HFF-Myc (cell line): Measurements from ENCODE around the gene ARID3A.

Experiments used
- DNase-seq: peaks from one replicate; pipeline ENCODE4 v3.0.0-alpha.2; 2011; ENCODE audit warnings: low read depth; ENCODE audit errors: extremely low read depth
- H3K4me3 ChIP-seq: replicated peaks from 2 replicates; pipeline ENCODE4 v1.5.1; 2011; ENCODE audit warnings: low read depth, mild to moderate bottlenecking, control low read depth, low read length
- TF ChIP-seq, protein P1 (sequence below): IDR thresholded peaks from 2 replicates; pipeline ENCODE4 v1.5.1; 2012; ENCODE audit warnings: mild to moderate bottlenecking, low read depth, low read length, control low read depth; ENCODE audit errors: missing control alignments

ARID3A gene

DNA sequence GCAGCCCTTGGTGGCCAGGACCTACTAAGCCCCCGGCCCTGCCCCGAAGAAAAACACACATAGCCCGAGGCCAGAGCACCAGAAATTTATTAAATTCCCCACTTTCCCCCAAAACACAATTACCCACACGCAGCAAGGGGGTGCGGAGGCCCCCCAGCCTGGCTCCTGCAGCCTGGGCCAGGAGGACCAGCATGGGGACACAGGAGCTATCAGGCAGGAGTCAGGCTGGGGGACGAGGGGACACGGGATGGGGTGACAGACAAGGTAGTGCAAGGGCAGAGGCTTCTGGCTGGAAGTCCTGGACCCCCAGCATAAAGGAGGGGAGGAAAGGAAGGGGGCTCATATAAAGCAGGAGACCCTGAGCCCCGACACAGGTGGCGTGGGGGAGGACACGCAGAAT, 29.4 kb upstream of the ARID3A start:
- H3K4me3 ChIP-seq, result no peak overlapping the region
- TF ChIP-seq, protein P1, sequence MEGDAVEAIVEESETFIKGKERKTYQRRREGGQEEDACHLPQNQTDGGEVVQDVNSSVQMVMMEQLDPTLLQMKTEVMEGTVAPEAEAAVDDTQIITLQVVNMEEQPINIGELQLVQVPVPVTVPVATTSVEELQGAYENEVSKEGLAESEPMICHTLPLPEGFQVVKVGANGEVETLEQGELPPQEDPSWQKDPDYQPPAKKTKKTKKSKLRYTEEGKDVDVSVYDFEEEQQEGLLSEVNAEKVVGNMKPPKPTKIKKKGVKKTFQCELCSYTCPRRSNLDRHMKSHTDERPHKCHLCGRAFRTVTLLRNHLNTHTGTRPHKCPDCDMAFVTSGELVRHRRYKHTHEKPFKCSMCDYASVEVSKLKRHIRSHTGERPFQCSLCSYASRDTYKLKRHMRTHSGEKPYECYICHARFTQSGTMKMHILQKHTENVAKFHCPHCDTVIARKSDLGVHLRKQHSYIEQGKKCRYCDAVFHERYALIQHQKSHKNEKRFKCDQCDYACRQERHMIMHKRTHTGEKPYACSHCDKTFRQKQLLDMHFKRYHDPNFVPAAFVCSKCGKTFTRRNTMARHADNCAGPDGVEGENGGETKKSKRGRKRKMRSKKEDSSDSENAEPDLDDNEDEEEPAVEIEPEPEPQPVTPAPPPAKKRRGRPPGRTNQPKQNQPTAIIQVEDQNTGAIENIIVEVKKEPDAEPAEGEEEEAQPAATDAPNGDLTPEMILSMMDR, result no peak
- no peak for DNase-seq

DNA sequence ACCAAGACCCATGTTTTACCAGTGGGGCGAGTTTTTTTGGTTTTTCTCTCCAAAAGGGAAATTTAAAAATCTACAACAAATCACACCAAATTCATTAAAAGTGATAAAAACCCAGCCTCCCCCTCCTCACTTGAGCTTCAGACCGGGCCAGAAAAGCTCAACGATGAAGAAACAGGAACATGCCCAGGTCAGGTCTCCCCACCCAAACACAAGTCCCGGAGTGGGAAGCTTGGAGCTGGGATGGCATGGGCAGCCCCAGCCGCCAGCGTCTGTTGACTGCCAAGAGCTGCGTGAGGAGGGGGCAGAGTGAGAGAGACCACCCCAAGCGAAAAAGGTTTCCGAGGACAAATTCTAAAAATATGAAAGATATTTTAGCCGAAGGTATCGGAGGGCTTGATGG, 28.8 kb upstream of the ARID3A start:
- no peak for DNase-seq
- TF ChIP-seq, protein P1, result no peak
- H3K4me3 ChIP-seq, result no peak overlapping the region

DNA sequence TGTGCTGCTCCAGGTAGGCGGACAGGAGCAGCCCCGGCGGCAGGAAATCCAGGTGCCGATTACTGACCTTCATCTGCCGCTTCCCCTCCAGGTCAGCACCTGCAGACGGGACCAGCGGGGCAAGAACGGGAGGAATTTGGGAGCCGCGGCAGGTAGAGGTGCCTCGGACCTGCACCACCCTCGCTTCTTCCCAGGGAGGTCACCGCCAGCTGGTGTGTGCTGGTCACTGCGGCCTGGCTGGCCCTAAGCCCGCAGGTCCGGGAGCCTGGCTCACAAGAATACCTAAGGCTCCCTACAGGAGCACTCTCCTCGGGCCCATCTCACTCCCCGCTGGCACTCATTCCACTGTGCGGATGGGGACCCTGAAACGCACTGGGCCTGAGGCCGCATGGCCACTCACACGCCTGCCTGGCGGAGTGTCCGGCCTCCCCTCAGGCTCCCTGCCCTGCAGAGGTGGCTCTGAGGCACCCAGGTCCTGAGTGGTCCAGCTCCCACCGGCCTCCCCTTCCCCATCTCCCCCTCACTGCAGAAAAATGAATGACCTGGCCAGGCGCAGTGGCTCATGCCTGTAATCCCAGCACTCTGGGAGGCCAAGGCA, 28.3 kb upstream of the ARID3A start:
- H3K4me3 ChIP-seq, result no peak overlapping the region
- no peak for DNase-seq
- TF ChIP-seq, protein P1, result no peak

DNA sequence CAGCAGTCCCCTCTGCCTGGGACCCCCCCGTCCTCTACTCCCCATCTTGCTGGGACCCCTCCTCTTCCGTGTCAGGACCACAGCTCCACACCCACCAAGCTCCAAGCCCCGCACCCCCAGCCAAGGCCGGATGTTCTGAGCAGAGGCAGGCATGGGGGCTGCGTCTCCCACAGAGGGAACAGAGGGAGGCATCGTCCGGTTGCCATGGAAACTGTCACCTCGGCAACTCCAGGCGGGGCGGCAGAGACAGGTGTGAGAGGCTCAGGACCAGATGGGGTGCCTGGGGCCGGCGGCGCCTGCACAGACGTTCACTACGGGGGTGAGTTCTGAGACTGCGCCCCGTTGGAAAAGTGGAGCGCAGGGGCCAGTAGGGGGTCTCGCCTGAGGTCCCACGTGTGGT, 27.2 kb upstream of the ARID3A start:
- DNase-seq, result no peak
- TF ChIP-seq, protein P1, result no peak
- H3K4me3 ChIP-seq, result no peak overlapping the region

DNA sequence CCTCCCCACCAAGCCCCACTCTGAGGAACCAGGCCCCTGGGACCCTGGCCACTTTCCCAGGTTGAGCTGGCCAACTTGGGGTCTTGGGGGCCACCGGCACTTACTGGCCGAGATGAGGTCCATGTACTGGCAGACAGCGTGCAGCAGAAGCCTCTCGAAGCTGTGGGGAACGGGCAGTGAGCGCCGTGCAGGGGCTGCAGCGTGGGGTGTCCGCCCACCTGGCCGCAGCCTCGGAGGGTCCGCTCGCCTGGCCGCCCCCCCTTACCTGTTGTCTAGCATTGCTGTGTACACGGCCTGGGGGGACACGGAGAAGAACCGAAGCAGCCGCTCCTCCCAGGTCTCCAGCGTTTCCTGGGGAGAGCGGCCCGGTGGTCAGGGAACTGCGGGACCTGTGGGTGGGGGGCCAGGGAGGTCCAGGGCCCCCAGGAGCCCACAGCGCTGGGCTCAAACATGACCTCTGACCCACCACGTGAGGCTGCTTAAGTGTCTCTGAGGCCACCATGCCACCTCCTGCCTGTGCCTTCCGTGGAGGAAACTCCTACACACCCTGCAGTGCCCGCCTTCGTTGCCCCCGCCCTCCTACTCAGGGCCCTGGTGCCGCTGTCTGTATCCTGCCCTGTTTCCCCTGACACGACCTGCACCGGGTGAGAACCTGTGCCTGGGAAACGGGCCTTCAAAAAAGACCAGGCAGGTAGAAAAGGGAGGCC, 26.3 kb upstream of the ARID3A start:
- H3K4me3 ChIP-seq, result no peak overlapping the region
- TF ChIP-seq, protein P1, result no peak
- no peak for DNase-seq

DNA sequence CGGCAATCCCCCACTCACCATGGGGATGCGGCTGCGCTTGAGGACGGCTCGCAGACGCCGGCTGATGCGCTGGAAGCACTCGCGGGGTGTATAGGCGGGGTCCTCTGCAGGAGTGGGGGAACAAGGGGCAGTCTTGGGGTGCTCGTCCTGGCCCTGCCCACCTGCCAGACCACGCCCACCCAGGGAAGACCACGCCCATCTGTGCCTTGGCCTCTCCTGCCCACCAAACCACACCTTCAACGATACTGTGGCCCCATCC, 25.9 kb upstream of the ARID3A start:
- H3K4me3 ChIP-seq, result no peak overlapping the region
- DNase-seq, result no peak

More for the DNA sequence above, 25.9 kb upstream of the ARID3A start:
- TF ChIP-seq, protein P1, result no peak
